Sigmoid colon (tissue), 7 donors: ENCODE results near the gene SVEP1. TPM values are rescaled to one million over a fixed set of nuclear protein-coding genes. Genes with fewer than 3 reads are reported as not detected.
A peak's percentile ranks its signal among the peaks of the same experiment; 100 is the strongest.

Source experiments
- DNase-seq: peaks from one replicate; pipeline ENCODE4 v3.0.0-alpha.2; 2019
- H3K27ac ChIP-seq, 4 donors: fragments of 200-600 bp; sonication (generic); one replicate each; pipeline ENCODE4 v1.5.1; 2016 to 2019; ENCODE audit warnings: mild to moderate bottlenecking in 1 of 4
- H3K27me3 ChIP-seq, 3 donors: fragments of 200-600 bp; sonication (generic); one replicate each; pipeline ENCODE4 v1.5.1; 2019; ENCODE audit warnings: mild to moderate bottlenecking in 1 of 3
- H3K36me3 ChIP-seq, 4 donors: fragments of 200-600 bp; sonication (generic); one replicate each; pipeline ENCODE4 v1.5.1; 2016 to 2019
- H3K4me1 ChIP-seq, 4 donors: fragments of 200-600 bp; sonication (generic); one replicate each; pipeline ENCODE4 v1.5.1; 2017 to 2019
- H3K4me3 ChIP-seq, 4 donors: fragments of 200-600 bp; sonication (generic); one replicate each; pipeline ENCODE4 v1.5.1; 2017 to 2019; ENCODE audit warnings: mild to moderate bottlenecking in 2 of 4, moderate library complexity in 1 of 4
- H3K9me3 ChIP-seq, 4 donors: fragments of 200-600 bp in 3 of 4; sonication (generic) in 3 of 4; one replicate each; pipeline versions ENCODE4 v1.5.1 to v1.6.1; 2013 to 2019
- EP300 ChIP-seq, 4 donors: sonication (generic); formaldehyde crosslinking; IDR thresholded peaks; one replicate each; pipeline ENCODE4 v1.6.1; 2017; ENCODE audit warnings: antibody characterized with exemption in 4 of 4
- POLR2A ChIP-seq, 2 donors: fragments of 450-650 bp; IDR thresholded peaks; one replicate each; pipeline ENCODE4 v1.6.1; 2016; ENCODE audit warnings: antibody characterized with exemption in 2 of 2, mild to moderate bottlenecking in 2 of 2, moderate library complexity in 2 of 2
- POLR2AphosphoS5 ChIP-seq, 4 donors: sonication (generic); formaldehyde crosslinking; IDR thresholded peaks; one replicate each; pipeline ENCODE4 v1.6.1; 2017; ENCODE audit warnings: antibody characterized with exemption in 4 of 4
- WGBS, 2 donors: extraction: QIAGEN DNeasy Blood & Tissue Kit; methylation state at CpG; one replicate each; pipeline ENCODE4 v1.1.7; 2013; 5-methylcytosine and 5-hydroxymethylcytosine counted together
- intact Hi-C: fragments of 100-400 bp; cut with DNase I; formaldehyde crosslinking; loops from one replicate; pipeline ENCODE4 v1.15.1; 2023
- polyA plus RNA-seq, 3 donors: library from polyadenylated mRNA; stranded (reverse); fragments of 200-250 nt; gene quantifications; one replicate each; pipeline ENCODE4 v1.2.3, GENCODE V29; 2013
- total RNA-seq, 4 donors: library from RNA; depleted of rRNA; stranded (reverse); fragments of >200 nt; gene quantifications; one replicate each; pipeline ENCODE4 v1.1.0, GENCODE V29; 2016
- TF ChIP-seq, protein P1 (sequence below), 4 experiments: fragments of 450-650 bp in 3 of 4; fragments of 200-600 bp in 1 of 4; IDR thresholded peaks; one replicate each; pipeline ENCODE4 v1.5.1; 2016 to 2019; ENCODE audit warnings: antibody characterized with exemption in 4 of 4, mild to moderate bottlenecking in 3 of 4, moderate library complexity in 2 of 4
- donor health status: healthy with polysubstance abuse.
- donor health status: Bipolar disorder and iron deficiency.
- donor health status: healthy.

The SVEP1 gene
- total and polyA plus RNA-seq, 7 donors = 0.23 to 77.5 (median 24.3) TPM

DNA sequence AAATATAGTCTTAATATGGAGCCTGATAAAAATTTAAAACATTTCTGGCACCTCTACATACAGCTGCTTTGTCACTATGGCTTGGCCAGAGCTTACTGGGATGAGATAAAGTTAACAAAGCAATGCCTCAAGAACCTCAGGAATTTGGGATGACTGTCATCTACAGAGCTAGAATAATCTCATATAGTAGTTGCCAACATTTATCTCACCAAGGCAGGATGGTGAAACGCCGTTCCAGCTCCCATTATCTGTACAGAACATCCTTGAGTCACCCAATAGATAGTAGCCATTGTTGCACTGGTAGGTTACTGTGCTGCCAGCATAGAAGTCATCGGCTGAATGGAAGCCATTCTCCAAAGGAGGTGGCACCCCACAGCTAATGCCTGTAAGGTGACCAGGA is 147.3 kb downstream of the SVEP1 start:
- Histone ChIP-seq H3K36me3 (peaks cover 0 to 11% (median 0%) of the 10 kb centered on the region in 4 donors), H3K27ac (no peak overlapping the region), H3K4me1 (no peaks in the 10 kb centered on the region), H3K27me3 (no peaks in the 10 kb centered on the region), H3K4me3 (no peak overlapping the region), H3K9me3 (no peaks in the 10 kb centered on the region)
- WGBS, 2 donors = 87 to 94% methylated on average over 3 of the region's 3 CpGs
- intact Hi-C loops = no loop called here
- TF ChIP-seq POLR2AphosphoS5 (IDR thresholded peaks at IDR 0.05) (no peak), POLR2A (IDR thresholded peaks at IDR 0.05) (no peak), EP300 (IDR thresholded peaks at IDR 0.05) (no peak)
- TF ChIP-seq, protein P1, sequence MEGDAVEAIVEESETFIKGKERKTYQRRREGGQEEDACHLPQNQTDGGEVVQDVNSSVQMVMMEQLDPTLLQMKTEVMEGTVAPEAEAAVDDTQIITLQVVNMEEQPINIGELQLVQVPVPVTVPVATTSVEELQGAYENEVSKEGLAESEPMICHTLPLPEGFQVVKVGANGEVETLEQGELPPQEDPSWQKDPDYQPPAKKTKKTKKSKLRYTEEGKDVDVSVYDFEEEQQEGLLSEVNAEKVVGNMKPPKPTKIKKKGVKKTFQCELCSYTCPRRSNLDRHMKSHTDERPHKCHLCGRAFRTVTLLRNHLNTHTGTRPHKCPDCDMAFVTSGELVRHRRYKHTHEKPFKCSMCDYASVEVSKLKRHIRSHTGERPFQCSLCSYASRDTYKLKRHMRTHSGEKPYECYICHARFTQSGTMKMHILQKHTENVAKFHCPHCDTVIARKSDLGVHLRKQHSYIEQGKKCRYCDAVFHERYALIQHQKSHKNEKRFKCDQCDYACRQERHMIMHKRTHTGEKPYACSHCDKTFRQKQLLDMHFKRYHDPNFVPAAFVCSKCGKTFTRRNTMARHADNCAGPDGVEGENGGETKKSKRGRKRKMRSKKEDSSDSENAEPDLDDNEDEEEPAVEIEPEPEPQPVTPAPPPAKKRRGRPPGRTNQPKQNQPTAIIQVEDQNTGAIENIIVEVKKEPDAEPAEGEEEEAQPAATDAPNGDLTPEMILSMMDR (IDR thresholded peaks at IDR 0.05) = no peak
- no peak for DNase-seq

DNA sequence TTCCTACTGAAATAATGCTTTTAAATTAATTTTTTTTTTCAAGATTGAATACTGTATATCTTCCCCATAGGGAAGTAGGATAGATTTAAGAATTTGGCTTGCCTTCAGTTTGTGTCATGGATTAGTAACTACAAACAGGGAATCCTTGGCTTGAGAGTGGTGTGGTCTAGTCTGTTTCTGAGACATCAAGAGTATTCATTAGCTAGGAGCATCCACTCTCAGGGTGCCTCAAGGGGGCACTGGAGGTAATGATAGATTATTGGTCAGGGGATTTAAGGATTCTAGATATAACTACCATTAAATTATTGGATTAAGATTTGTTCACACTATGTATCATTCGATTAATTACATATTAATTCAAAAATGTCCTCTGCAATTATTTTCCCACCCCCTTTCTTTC is 150.1 kb downstream of the SVEP1 start:
- intact Hi-C loops = no loop called here

DNA sequence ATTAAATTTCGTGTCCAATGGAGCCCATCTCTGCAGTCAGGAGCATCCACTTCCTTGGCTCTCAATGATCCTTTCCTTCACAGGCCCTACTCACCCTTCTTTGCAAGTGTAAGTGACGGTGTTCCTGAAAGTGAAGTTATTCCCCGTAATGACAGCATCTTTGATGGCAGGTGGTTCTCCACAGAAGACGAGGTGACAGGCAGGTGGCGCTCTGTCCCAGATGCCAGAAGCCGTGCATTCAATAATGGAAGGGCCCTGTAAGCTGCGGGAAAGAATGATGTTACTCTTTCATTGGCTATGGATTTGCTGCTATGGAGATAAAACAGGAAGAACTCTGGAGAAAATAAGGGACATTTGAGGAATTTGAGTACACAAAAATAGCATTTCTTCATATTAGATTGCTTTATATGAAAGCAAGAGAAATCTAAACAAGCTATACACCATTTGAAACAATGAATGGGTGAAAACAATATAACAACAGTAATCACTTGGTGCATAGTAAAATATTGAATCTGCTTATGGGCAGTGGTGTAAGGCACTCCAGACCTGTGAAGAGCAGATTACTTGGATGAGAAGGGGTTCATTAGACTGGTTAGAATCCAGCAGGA is 151.9 kb downstream of the SVEP1 start:
- Histone ChIP-seq H3K27me3 (no peaks in the 10 kb centered on the region), H3K4me1 (no peaks in the 10 kb centered on the region), H3K36me3 (peaks cover 0 to 4% (median 0%) of the 10 kb centered on the region in 4 donors), H3K27ac (no peak overlapping the region), H3K4me3 (no peak overlapping the region), H3K9me3 (no peaks in the 10 kb centered on the region)
- intact Hi-C loops = no loop called here
- TF ChIP-seq, protein P1 (IDR thresholded peaks at IDR 0.05) = no peak
- TF ChIP-seq POLR2A (IDR thresholded peaks at IDR 0.05) = no peak
- TF ChIP-seq EP300 (IDR thresholded peaks at IDR 0.05) = no peak
- TF ChIP-seq POLR2AphosphoS5 (IDR thresholded peaks at IDR 0.05) = no peak
- 35% methylated on average over 7 of the region's 7 CpGs for WGBS, 2 donors
- no peak for DNase-seq

More for the DNA sequence above, 150.1 kb downstream of the SVEP1 start:
- H3K27me3 ChIP-seq = no peaks in the 10 kb centered on the region
- no peaks in the 10 kb centered on the region for H3K4me1 ChIP-seq
- DNase-seq = no peak
- WGBS, 2 donors = 92 to 94% methylated on average over 1 of the region's 1 CpG
- H3K9me3 ChIP-seq = no peaks in the 10 kb centered on the region
- TF ChIP-seq, protein P1 (IDR thresholded peaks at IDR 0.05) = no peak
- TF ChIP-seq POLR2A (IDR thresholded peaks at IDR 0.05) (no peak), EP300 (IDR thresholded peaks at IDR 0.05) (no peak), POLR2AphosphoS5 (IDR thresholded peaks at IDR 0.05) (no peak)
- peaks cover 0 to 11% (median 0%) of the 10 kb centered on the region in 4 donors for H3K36me3 ChIP-seq
- no peak overlapping the region for H3K4me3 ChIP-seq
- H3K27ac ChIP-seq = no peak overlapping the region

DNA sequence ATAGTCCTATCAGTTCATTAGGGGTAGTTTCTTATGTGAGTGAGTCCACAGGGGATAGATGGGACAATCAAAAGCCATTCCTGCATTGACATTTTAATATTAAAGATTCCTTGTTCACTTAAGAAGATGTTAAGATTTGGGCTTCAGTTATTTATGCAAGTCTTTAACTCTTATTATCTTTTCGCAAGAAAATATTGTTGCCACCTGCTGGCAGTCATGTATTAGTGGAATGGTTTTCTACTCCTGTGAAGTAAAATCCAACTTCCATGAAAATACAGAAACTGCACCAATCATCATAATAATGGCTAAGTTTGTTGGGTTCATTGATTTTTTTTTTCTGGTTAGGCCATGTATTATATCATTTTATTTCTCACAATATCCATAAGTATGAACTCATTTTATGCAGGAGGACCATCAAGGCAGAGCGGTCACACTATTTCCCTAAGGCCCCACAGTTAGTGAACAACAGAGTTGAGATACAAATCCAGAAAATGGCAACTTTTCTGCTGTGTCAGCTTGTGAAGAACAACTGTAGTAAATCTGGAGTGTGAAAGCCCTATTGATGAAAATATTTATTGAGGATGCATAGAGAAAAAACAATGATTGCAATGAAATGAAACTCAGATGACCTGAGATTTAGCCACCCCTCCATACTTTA is 153.4 kb downstream of the SVEP1 start:
- no peak for DNase-seq
- H3K36me3 ChIP-seq = peaks cover 0 to 4% (median 0%) of the 10 kb centered on the region in 4 donors
- no peak overlapping the region for H3K4me3 ChIP-seq
- no peaks in the 10 kb centered on the region for H3K4me1 ChIP-seq
- no peaks in the 10 kb centered on the region for H3K9me3 ChIP-seq
- H3K27ac ChIP-seq = no peak overlapping the region
- intact Hi-C loops = no loop called here
- no peaks in the 10 kb centered on the region for H3K27me3 ChIP-seq
- TF ChIP-seq, protein P1 (IDR thresholded peaks at IDR 0.05) = peak in 2 of 4 experiments; percentile 11 to 12
- TF ChIP-seq POLR2A (IDR thresholded peaks at IDR 0.05) (no peak), EP300 (IDR thresholded peaks at IDR 0.05) (no peak), POLR2AphosphoS5 (IDR thresholded peaks at IDR 0.05) (no peak)
- WGBS, 2 donors = 68 to 78% methylated on average over 2 of the region's 2 CpGs
